Stomach (tissue), 9 donors: ENCODE data around the gene PLEKHA5. TPM values are rescaled to one million over a fixed set of nuclear protein-coding genes. Genes with fewer than 3 reads are reported as not detected.

Experiments
- DNase-seq, 2 donors: peaks; one replicate each; pipeline versions ENCODE4 v3.0.0 to v3.0.0-alpha.2; 2013 to 2019
- H3K27ac ChIP-seq, 5 donors: fragments of 200-600 bp in 4 of 5; sonication (generic) in 4 of 5; one replicate each; pipeline ENCODE4 v1.5.1; 2013 to 2019; ENCODE audit warnings: mild to moderate bottlenecking in 1 of 5, moderate library complexity in 1 of 5
- H3K27me3 ChIP-seq, 3 donors: fragments of 200-600 bp; sonication (generic); one replicate each; pipeline ENCODE4 v1.5.1; 2017 to 2019; ENCODE audit warnings: mixed run types in 1 of 3
- H3K36me3 ChIP-seq, 4 donors: fragments of 200-600 bp; sonication (generic); 1 replicate in 3 of 4; 2 replicates in 1 of 4; pipeline ENCODE4 v1.5.1; 2016 to 2019
- H3K4me1 ChIP-seq, 4 donors: fragments of 200-600 bp; sonication (generic); one replicate each; pipeline ENCODE4 v1.5.1; 2016 to 2019
- H3K4me3 ChIP-seq, 4 donors: fragments of 200-600 bp; sonication (generic) in 3 of 4; one replicate each; pipeline ENCODE4 v1.5.1; 2016 to 2019; ENCODE audit warnings: mild to moderate bottlenecking in 1 of 4
- H3K9me3 ChIP-seq, 4 donors: fragments of 200-600 bp; sonication (generic); one replicate each; pipeline ENCODE4 v1.5.1; 2016 to 2019
- CTCF ChIP-seq, 7 experiments: fragments of 450-650 bp in 4 of 7; fragments of 200-600 bp in 3 of 7; sonication (generic) in 3 of 7; IDR thresholded peaks; one replicate each; pipeline ENCODE4 v1.5.1; 2016 to 2019; ENCODE audit warnings: antibody characterized with exemption in 7 of 7, control low read depth in 2 of 7, mild to moderate bottlenecking in 1 of 7
- EP300 ChIP-seq: sonication (generic); formaldehyde crosslinking; IDR thresholded peaks from one replicate; pipeline ENCODE4 v1.6.1; 2017; ENCODE audit warnings: antibody characterized with exemption
- POLR2A ChIP-seq, 4 donors: fragments of 450-650 bp; IDR thresholded peaks; one replicate each; pipeline ENCODE4 v1.6.1; 2016; ENCODE audit warnings: antibody characterized with exemption in 4 of 4, control low read depth in 2 of 4, mild to moderate bottlenecking in 1 of 4, moderate library complexity in 1 of 4
- POLR2AphosphoS5 ChIP-seq, 3 donors: sonication (generic); formaldehyde crosslinking; IDR thresholded peaks; one replicate each; pipeline ENCODE4 v1.6.1; 2016; ENCODE audit warnings: antibody characterized with exemption in 3 of 3
- WGBS, 5 donors: extraction: QIAGEN DNeasy Blood & Tissue Kit in 3 of 5; methylation state at CpG; one replicate each; pipeline versions ENCODE4 v1.1.5 to v1.1.7; 2013 to 2018; 5-methylcytosine and 5-hydroxymethylcytosine counted together
- intact Hi-C: fragments of 100-400 bp; cut with DNase I; formaldehyde crosslinking; loops from one replicate; pipeline ENCODE4 v1.15.1; 2023; ENCODE audit warnings: low total_unique reads
- polyA plus RNA-seq, 3 donors: library from polyadenylated mRNA; stranded (reverse); fragments of 200-250 nt; gene quantifications; one replicate each; pipeline ENCODE4 v1.2.3, GENCODE V29; 2013
- total RNA-seq, 5 donors: library from RNA; depleted of rRNA; stranded (reverse); fragments of >200 nt; gene quantifications; one replicate each; pipeline versions ENCODE4 v1.1.0 to v1.2.3, GENCODE V29; 2014 to 2016
- donor health status: healthy with polysubstance abuse.
- donor health status: Bipolar disorder and iron deficiency.
- donor health status: healthy.

Gene PLEKHA5
- total and polyA plus RNA-seq, 8 donors = 13.8 to 156 (median 36.6) TPM

- DNase-seq = no peak
- no peak overlapping the region for H3K4me3 ChIP-seq
- no peaks in the 10 kb centered on the region for H3K27me3 ChIP-seq
- H3K4me1 ChIP-seq = peaks cover 0 to 34% (median 11%) of the 10 kb centered on the region in 4 donors
- intact Hi-C loops = no loop called here
- H3K9me3 ChIP-seq = no peaks in the 10 kb centered on the region
- WGBS, 5 donors = 83 to 86% (median 85%) methylated on average over 4 of the region's 4 CpGs
- H3K27ac ChIP-seq = no peak overlapping the region
- H3K36me3 ChIP-seq = no peaks in the 10 kb centered on the region
- no peak for TF ChIP-seq POLR2AphosphoS5 (IDR thresholded peaks at IDR 0.05)
- no peak for TF ChIP-seq EP300
- no peak for TF ChIP-seq CTCF (IDR thresholded peaks at IDR 0.05)
- no peak for TF ChIP-seq POLR2A (IDR thresholded peaks at IDR 0.05)
Measured at GRCh38 chr12:19246933-19247332, 117.4 kb downstream of the PLEKHA5 start.

GRCh38 chr12:19248929-19249602 is 119.5 kb downstream of the PLEKHA5 start:
- Histone ChIP-seq H3K9me3 (no peaks in the 10 kb centered on the region), H3K27ac (no peak overlapping the region), H3K4me3 (no peak overlapping the region), H3K4me1 (peaks cover 0 to 14% (median 4%) of the 10 kb centered on the region in 4 donors), H3K36me3 (no peaks in the 10 kb centered on the region), H3K27me3 (no peaks in the 10 kb centered on the region)
- 74 to 86% (median 81%) methylated on average over 3 of the region's 3 CpGs for WGBS, 5 donors
- DNase-seq = no peak
- TF ChIP-seq EP300 = no peak
- no peak for TF ChIP-seq CTCF (IDR thresholded peaks at IDR 0.05)
- TF ChIP-seq POLR2AphosphoS5 (IDR thresholded peaks at IDR 0.05) = no peak
- no peak for TF ChIP-seq POLR2A (IDR thresholded peaks at IDR 0.05)
- intact Hi-C loops = no loop called here

GRCh38 chr12:19251481-19252132 is 122.1 kb downstream of the PLEKHA5 start:
- no peaks in the 10 kb centered on the region for H3K9me3 ChIP-seq
- peaks cover 0 to 7% (median 0%) of the 10 kb centered on the region in 4 donors for H3K36me3 ChIP-seq
- no peak overlapping the region for H3K27ac ChIP-seq
- H3K4me3 ChIP-seq = no peak overlapping the region
- H3K4me1 ChIP-seq = peaks cover 0 to 13% (median 0%) of the 10 kb centered on the region in 4 donors
- no peak for DNase-seq
- TF ChIP-seq EP300 (no peak), CTCF (IDR thresholded peaks at IDR 0.05) (no peak), POLR2AphosphoS5 (IDR thresholded peaks at IDR 0.05) (no peak), POLR2A (IDR thresholded peaks at IDR 0.05) (no peak)
- 62 to 76% (median 72%) methylated on average over 3 of the region's 3 CpGs for WGBS, 5 donors
- no peaks in the 10 kb centered on the region for H3K27me3 ChIP-seq
- intact Hi-C loops = no loop called here

- TF ChIP-seq CTCF (IDR thresholded peaks at IDR 0.05) (no peak), POLR2AphosphoS5 (IDR thresholded peaks at IDR 0.05) (no peak), EP300 (no peak), POLR2A (IDR thresholded peaks at IDR 0.05) (no peak)
- Histone ChIP-seq H3K27ac (no peak overlapping the region), H3K27me3 (no peaks in the 10 kb centered on the region), H3K9me3 (no peaks in the 10 kb centered on the region), H3K4me3 (no peak overlapping the region), H3K36me3 (peaks cover 0 to 18% (median 10%) of the 10 kb centered on the region in 4 donors), H3K4me1 (peaks cover 0 to 7% (median 0%) of the 10 kb centered on the region in 4 donors)
- intact Hi-C loops = no loop called here
- DNase-seq = no peak
- WGBS, 5 donors = 80 to 86% (median 85%) methylated on average over 2 of the region's 2 CpGs
Measured at GRCh38 chr12:19260135-19260534, 130.6 kb downstream of the PLEKHA5 start.
